WTC11 (cell line): Measurements from ENCODE around the gene EDA.

Source experiments
- ATF6 ChIP-seq: sonication (generic); formaldehyde crosslinking; IDR thresholded peaks from 2 replicates; pipeline ENCODE4 v1.8.1; 2023; ENCODE audit warnings: mild to moderate bottlenecking, missing genetic modification reagents
- CTCF ChIP-seq: fragments of 200-600 bp; IDR thresholded peaks from 2 replicates; pipeline ENCODE4 v1.8.0; 2022; ENCODE audit warnings: antibody characterized with exemption
- FOXP4 ChIP-seq: sonication (generic); formaldehyde crosslinking; IDR thresholded peaks from 2 replicates; pipeline ENCODE4 v1.8.0; 2022; ENCODE audit warnings: mild to moderate bottlenecking, missing genetic modification reagents
- GTF2I ChIP-seq: fragments of 250-450 bp; sonication (Bioruptor Pico); conservative IDR thresholded peaks from 2 replicates; pipeline ENCODE4 v1.4.0; 2021; ENCODE audit warnings: mild to moderate bottlenecking
- HMGXB4 ChIP-seq: sonication (generic); formaldehyde crosslinking; IDR thresholded peaks from 2 replicates; pipeline ENCODE4 v1.8.1; 2023; ENCODE audit warnings: mild to moderate bottlenecking, moderate library complexity, missing genetic modification reagents
- JUN ChIP-seq: sonication (generic); formaldehyde crosslinking; IDR thresholded peaks from 2 replicates; pipeline ENCODE4 v1.8.0; 2023; ENCODE audit warnings: mild to moderate bottlenecking, missing genetic modification reagents
- NR2C2 ChIP-seq: sonication (generic); formaldehyde crosslinking; IDR thresholded peaks from 2 replicates; pipeline ENCODE4 v1.8.0; 2022; ENCODE audit warnings: mild to moderate bottlenecking, missing genetic modification reagents
- ZNF121 ChIP-seq: sonication (generic); formaldehyde crosslinking; IDR thresholded peaks from 2 replicates; pipeline ENCODE4 v1.8.0; 2023; ENCODE audit warnings: missing genetic modification reagents
- ZNF138 ChIP-seq: sonication (generic); formaldehyde crosslinking; conservative IDR thresholded peaks from 2 replicates; pipeline ENCODE4 v1.8.1; 2022; ENCODE audit warnings: mild to moderate bottlenecking, moderate library complexity, missing genetic modification reagents

- TF ChIP-seq CTCF (no peak), HMGXB4 (CRISPR knock-in tag) (no peak), JUN (no peak), GTF2I (CRISPR knock-in tag) (no peak), ZNF121 (CRISPR knock-in tag) (no peak), ZNF138 (CRISPR knock-in tag) (no peak), ATF6 (CRISPR knock-in tag) (no peak), FOXP4 (CRISPR knock-in tag) (no peak), NR2C2 (CRISPR knock-in tag) (no peak)
These were observed 345.6 kb downstream of the EDA start for GRCh38 chrX:69961365-69962072.
